HG03097 (cell line): Measurements from ENCODE around the gene SMS.

Source experiments
- ATAC-seq: cut with Tn5 transposase; IDR thresholded peaks from one replicate; pipeline ENCODE4 v1.9.1; 2021; ENCODE audit not compliant: unreplicated experiment, low FRiP score

The SMS gene

DNA sequence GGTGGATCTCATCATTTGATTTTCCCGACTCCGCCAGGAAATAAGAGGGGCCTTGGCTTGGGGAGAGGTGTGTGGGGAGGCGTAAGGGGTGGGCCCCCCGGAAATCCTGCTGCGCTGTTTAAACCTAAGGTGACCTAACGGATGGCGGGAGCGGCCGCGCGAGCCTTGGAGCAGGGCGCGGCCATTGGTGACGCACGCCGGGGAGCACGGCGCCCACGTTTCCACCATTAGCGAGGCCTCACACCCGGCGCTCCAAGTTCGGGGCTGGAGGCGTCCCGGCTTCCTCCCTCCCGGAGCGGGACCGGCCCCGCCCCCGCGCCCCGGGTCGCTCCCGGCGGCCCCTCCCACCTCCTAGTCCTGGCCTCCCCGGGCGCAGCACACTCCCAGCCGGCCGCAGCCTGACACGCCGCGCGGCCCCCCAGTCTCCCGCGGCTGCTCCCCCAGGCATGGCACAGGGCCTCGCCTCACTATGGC lies at the start of gene SMS:
TSS of gene SMS (plus strand) at position 354 of the 474 bp plus-strand sequence. CDS start at position 470, 116 bp downstream.
- peak; percentile 52 for ATAC-seq

DNA sequence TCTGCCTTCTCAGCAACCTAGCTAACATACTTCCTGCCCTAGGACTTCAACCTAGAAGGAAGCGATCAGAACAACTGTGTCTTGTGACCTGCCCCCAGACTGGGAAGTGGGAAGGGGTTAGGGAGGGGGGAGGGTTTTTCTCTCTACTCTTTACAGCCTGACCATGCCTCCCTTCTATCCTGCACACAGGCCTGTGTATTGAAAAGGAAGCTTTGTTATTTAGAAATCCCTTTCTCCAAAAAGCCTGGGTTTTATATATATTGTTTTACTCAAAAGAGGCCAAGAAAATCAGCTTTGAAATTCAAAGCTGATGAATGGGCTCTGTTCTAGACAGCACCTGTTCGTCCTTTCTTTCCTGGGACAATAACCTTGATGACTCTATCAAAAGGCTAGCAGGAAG lies 35.2 kb upstream of the SMS start:
- no peak for ATAC-seq

DNA sequence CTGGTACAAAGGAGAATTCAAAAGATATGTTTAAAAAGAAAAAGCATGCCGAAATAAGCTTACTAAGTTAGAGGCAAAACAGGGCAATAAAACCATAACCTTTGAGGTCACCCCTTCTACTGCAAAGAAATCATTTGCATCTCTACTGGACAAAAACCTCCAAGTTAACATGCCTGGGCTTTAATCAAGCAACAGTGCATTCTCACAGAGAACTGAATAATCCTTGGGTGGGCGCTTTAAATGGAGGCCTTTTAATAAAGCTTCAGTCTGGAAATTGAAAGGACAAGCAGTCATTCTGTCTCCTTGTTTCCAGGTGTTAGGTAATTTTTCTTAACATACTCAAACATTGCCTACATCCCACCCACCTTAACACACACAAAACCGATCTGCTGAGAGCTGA lies 34.6 kb upstream of the SMS start:
- no peak for ATAC-seq

- ATAC-seq: no peak
These were observed 33.2 kb upstream of the SMS start for GRCh38 chrX:21907260-21907659.

DNA sequence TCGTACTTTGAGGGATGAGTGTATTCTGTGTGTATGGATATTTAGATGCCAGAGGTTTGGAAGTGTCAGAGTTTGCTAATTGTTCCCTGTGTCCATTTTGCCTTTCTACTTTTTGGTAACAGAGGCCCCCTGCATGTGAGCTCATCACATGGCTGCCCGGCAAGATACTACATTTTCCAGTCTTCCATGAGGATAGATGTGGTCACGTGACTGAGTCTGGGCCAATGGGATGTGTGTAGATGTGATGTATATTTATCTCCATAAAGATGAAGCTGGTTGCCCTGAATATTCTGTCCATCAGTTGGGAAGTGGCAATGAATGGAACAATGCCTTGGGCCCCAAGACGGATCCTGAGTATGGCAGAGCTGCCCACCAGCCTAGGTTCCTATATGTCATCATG lies 29.0 kb upstream of the SMS start:
- ATAC-seq: no peak

GRCh38 chrX:21912220-21912619 lies 28.3 kb upstream of the SMS start:
- no peak for ATAC-seq

DNA sequence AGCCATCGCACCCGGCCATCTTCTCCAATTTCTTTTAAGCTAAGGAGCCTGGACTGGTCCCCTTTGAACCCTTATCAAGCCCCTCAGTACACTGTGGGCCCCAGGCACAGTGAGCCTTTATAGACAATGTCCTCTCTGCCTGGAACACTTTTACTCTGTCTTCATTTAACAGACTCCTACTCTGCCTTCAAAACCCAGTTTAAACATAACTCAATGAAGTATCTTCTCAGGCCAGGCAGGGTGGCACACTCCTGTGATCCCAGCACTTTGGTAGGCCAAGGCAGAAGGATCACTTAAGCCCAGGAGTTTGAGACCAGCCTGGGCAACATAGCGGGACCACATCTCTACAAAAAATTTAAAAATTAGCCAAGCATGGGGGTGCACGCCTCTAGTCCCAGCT lies 27.5 kb upstream of the SMS start:
- no peak for ATAC-seq

GRCh38 chrX:21926116-21926515 lies 14.4 kb upstream of the SMS start:
- ATAC-seq: no peak

DNA sequence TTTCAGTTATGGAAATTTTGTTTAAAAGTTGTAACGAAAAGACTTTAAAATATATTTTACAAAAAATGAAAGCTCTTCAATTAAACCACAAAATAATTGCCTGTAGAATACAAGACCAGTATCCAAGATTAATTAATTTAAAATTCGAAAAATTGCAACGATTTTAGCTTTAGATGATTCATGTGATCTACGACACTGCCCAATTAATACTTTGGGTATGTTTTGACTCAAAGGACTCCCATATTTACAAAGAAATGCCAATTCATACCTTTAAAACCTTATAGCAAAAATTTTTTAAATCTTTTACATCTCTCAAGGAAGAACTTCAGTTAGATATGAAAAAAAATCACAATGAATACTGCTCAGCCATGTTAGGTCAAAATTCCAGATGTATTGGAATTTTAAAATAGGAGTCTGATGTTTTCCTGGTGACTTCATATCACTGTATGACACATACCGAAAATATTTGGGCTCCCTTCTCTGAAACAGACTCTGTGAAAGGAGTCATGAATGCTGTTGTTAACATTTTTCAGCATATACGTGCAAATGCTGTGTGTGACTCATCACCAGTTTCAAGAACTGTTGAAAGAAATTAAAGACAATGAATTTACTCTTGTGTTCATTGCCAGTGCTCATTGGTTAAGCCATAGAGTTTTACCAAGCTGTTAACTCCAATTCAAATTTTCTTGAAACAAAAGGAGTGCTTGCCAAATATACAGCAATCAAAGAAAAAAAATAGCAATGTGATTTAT lies 13.8 kb upstream of the SMS start:
- ATAC-seq: no peak

DNA sequence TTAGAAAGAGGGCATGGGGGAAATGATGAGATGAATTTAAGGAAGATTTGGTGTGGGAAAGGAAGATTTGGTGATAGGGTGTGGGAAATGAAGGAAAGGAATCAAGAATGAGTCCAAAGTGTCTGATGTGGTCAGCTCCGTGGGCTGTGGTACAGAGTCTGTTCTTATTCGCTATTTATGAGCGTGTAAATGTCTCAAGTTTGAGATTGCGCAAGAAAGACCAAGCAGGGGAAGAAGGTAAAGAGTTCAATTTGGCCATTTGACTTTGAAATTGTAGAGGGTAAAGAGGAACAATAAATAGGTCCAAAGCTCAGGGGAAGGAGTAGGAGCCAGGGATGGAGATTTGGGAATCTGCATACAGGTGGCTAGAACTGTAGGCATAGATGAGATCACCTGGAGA lies 11.3 kb upstream of the SMS start:
- no peak for ATAC-seq

GRCh38 chrX:21930986-21931385 lies 9.5 kb upstream of the SMS start:
- no peak for ATAC-seq

- no peak for ATAC-seq
These were observed 8.1 kb upstream of the SMS start for GRCh38 chrX:21932292-21933002.

DNA sequence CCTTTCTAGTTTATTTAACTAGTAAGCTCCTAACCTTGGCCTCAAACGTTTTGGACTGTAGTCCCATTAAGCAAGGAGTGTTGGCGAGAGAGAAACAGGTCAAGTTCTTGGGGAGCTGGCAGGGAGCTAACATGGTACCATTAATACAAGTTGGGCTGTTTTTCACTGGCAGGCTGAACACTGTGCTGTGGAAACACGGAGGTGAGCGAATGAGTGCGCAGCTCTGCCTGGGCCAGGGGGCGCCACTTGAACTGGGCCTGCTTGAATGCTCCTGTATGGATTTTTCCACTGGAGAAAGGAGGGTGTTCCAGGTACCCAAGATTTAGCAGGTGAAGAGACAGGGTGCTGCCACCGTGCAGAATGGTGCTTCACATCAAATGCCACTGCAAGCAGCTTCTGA lies 7.4 kb upstream of the SMS start:
- no peak for ATAC-seq

- ATAC-seq: no peak
These were observed 6.1 kb upstream of the SMS start for GRCh38 chrX:21934414-21934813.

- ATAC-seq: no peak
These were observed 603 bp upstream of the SMS start for GRCh38 chrX:21939906-21940305.

DNA sequence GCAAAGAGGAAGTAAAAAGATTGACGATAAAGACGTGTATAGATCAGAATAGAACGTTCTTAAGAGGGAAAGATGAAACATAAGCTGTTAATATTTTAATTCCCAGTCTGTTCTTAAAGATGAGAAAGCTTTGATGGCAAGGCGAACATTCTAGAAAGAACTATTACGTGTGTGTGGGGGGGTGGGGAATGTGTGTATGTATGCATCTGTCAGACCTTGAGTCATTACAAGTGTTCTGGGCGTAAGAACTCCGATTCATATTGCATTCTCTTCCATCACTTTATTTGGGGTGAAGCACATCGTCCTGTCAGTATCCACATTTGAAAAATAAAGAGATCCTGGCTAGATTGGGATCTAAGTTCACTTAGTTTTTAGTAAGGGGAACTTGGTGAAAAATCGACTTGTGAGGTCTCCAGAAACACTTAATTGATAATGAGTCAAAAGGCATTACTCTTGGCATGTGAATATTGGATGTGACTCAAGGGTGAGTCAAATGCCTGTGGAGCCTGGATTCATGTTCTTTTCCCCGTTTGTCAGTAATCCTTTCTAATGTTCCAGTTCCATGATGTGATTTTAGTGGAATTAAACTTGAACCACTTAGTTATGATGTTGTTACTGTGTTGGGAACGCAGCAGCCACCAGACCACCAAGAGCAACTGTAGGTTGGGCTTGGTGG lies 3.1 kb downstream of the SMS start:
- ATAC-seq: no peak

- ATAC-seq: no peak
These were observed 3.7 kb downstream of the SMS start for GRCh38 chrX:21944136-21944615.

DNA sequence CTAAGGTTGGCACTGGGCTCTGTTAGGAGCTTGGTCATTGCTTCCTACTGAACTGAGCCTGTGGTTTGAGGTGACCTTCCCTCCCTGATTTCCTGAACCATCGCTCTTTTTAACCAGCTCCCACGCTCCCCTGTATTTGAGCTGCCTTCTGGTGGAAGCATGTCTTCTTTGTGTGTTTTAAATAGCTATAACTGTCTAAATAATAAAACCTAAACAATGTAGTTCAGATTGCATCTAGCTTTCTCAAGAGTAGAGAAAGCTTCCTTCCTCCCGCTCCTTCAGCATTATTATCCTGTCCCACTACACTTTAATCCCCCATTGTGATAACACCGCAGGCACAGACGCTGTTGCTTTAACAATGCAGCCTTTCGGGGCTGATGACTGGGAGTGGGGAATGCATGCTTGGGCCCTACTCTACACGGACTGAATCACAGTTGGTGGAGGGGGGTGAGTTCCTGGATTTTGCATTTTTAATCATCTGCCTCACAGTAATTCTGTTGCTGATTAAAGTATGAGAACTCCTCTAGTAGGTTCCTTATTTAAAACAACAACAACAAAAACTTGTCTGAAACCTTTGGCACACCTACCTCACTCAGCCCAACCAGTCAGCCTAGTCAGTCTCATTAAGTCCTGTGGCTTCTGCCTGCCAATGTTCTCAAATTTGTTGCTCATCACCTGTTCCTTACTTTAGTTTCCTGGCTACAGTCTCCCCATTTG lies 6.6 kb downstream of the SMS start:
- no peak for ATAC-seq

- ATAC-seq: no peak
These were observed 7.2 kb downstream of the SMS start for GRCh38 chrX:21947671-21948070.

DNA sequence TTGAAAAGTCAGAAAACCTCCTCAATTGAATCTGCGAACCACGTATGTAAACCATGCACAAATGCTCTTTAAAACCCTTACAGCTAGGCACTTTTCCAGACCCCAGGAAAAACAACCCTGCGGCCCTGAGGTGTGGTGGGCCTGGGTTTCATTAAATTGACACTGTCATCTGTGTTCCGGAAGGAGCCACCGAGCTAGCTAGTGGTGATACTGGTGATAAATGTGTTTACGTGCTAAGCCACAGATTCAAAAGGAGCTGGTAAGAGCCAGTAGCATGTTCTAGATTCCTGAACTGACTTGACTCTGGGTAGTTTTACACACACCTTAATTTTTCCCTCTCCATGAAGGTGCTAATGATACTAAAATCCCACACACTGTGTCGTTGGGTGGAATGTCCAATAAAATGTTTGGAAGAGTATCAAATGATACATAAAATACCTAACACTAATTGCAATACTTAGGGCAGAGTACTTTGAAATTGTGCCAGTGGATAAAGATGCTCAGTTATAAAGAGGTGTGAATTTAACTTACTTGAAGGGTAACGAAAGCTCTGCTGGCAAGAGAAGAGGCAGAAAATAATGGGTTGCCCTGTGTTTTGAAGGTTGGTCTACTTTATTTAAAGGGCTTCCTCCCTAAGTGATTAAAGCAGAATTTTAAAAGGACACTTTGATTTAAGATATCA lies 8.5 kb downstream of the SMS start:
- no peak for ATAC-seq
